ENCODE results near the gene AMN. TPM values are rescaled to one million over a fixed set of nuclear protein-coding genes. Genes with fewer than 3 reads are reported as not detected.

The AMN gene
- total RNA-seq, 2 donors from 2014 or later = 3.2 to 3.9 TPM

- DNase-seq (no peak), ATAC-seq (replicated peaks in 1 of 2) (no peak)
- no peaks in the 10 kb centered on the region for H3K27me3 Mint-ChIP-seq (ENCODE audit: low read depth)
- H3K9me3 Mint-ChIP-seq = no peaks in the 10 kb centered on the region
- no peaks in the 10 kb centered on the region for H3K36me3 Mint-ChIP-seq (ENCODE audit: insufficient read depth in 2 of 2)
- no peak overlapping the region for H3K27ac Mint-ChIP-seq
- H3K4me1 Mint-ChIP-seq (ENCODE audit: low read depth) = peaks cover 9% of the 10 kb centered on the region
- H3K4me3 Mint-ChIP-seq = no peak overlapping the region
Observed at GRCh38 chr14:102942069-102942468, 19.6 kb downstream of the AMN start.

GRCh38 chr14:102943454-102943853, 21.0 kb downstream of the AMN start:
- no peak overlapping the region for H3K27ac Mint-ChIP-seq
- DNase-seq (no peak), ATAC-seq (replicated peaks in 1 of 2) (no peak)
- H3K36me3 Mint-ChIP-seq (ENCODE audit: insufficient read depth in 2 of 2) = no peaks in the 10 kb centered on the region
- H3K27me3 Mint-ChIP-seq (ENCODE audit: low read depth) = no peaks in the 10 kb centered on the region
- H3K4me1 Mint-ChIP-seq (ENCODE audit: low read depth) = peaks cover 17% of the 10 kb centered on the region
- H3K9me3 Mint-ChIP-seq = no peaks in the 10 kb centered on the region
- no peak overlapping the region for H3K4me3 Mint-ChIP-seq

GRCh38 chr14:102943979-102944378, 21.5 kb downstream of the AMN start:
- Mint-ChIP-seq H3K9me3 (no peaks in the 10 kb centered on the region), H3K27ac (no peak overlapping the region), H3K4me3 (no peak overlapping the region), H3K27me3 (ENCODE audit: low read depth) (no peaks in the 10 kb centered on the region), H3K36me3 (ENCODE audit: insufficient read depth in 2 of 2) (no peaks in the 10 kb centered on the region), H3K4me1 (ENCODE audit: low read depth) (peaks cover 21% of the 10 kb centered on the region)
- no peak for ATAC-seq (replicated peaks in 1 of 2)
- no peak for DNase-seq

GRCh38 chr14:102944448-102945330, 22.2 kb downstream of the AMN start:
- Mint-ChIP-seq H3K27me3 (ENCODE audit: low read depth) (no peaks in the 10 kb centered on the region), H3K36me3 (ENCODE audit: insufficient read depth in 2 of 2) (no peaks in the 10 kb centered on the region), H3K9me3 (no peaks in the 10 kb centered on the region), H3K27ac (no peak overlapping the region), H3K4me1 (ENCODE audit: low read depth) (peaks cover 28% of the 10 kb centered on the region), H3K4me3 (no peak overlapping the region)
- no peak for ATAC-seq (replicated peaks in 1 of 2)
- DNase-seq = no peak

- Mint-ChIP-seq H3K27ac (no peak overlapping the region), H3K27me3 (ENCODE audit: low read depth) (no peaks in the 10 kb centered on the region), H3K36me3 (ENCODE audit: insufficient read depth in 2 of 2) (no peaks in the 10 kb centered on the region), H3K4me3 (no peak overlapping the region), H3K9me3 (no peaks in the 10 kb centered on the region), H3K4me1 (ENCODE audit: low read depth) (peaks cover 28% of the 10 kb centered on the region)
- ATAC-seq (replicated peaks in 1 of 2) = no peak
- no peak for DNase-seq
Observed at GRCh38 chr14:102945346-102946130, 23.1 kb downstream of the AMN start.

- Mint-ChIP-seq H3K4me3 (peak overlapping the region; percentile 55 to 56), H3K27ac (peak overlapping the region; percentile 38), H3K36me3 (ENCODE audit: insufficient read depth in 2 of 2) (no peaks in the 10 kb centered on the region), H3K9me3 (no peaks in the 10 kb centered on the region), H3K27me3 (ENCODE audit: low read depth) (no peaks in the 10 kb centered on the region), H3K4me1 (ENCODE audit: low read depth) (peaks cover 28% of the 10 kb centered on the region)
- no peak for DNase-seq
- no peak for ATAC-seq (replicated peaks in 1 of 2)
Observed at GRCh38 chr14:102947321-102948103, 25.0 kb downstream of the AMN start.

- peaks cover 28% of the 10 kb centered on the region for H3K4me1 Mint-ChIP-seq (ENCODE audit: low read depth)
- H3K27me3 Mint-ChIP-seq (ENCODE audit: low read depth) = no peaks in the 10 kb centered on the region
- no peaks in the 10 kb centered on the region for H3K9me3 Mint-ChIP-seq
- no peaks in the 10 kb centered on the region for H3K36me3 Mint-ChIP-seq (ENCODE audit: insufficient read depth in 2 of 2)
- no peak overlapping the region for H3K27ac Mint-ChIP-seq
- peak overlapping the region in 1 of 2 donors; percentile 3 for H3K4me3 Mint-ChIP-seq
- DNase-seq = no peak
- ATAC-seq (replicated peaks in 1 of 2) = no peak
Observed at GRCh38 chr14:102948698-102949061, 26.2 kb downstream of the AMN start.

GRCh38 chr14:102949062-102949800, 26.8 kb downstream of the AMN start:
- H3K27me3 Mint-ChIP-seq (ENCODE audit: low read depth) = no peaks in the 10 kb centered on the region
- H3K27ac Mint-ChIP-seq = peak overlapping the region; percentile 86
- peaks cover 28% of the 10 kb centered on the region for H3K4me1 Mint-ChIP-seq (ENCODE audit: low read depth)
- H3K9me3 Mint-ChIP-seq = no peaks in the 10 kb centered on the region
- H3K36me3 Mint-ChIP-seq (ENCODE audit: insufficient read depth in 2 of 2) = no peaks in the 10 kb centered on the region
- ATAC-seq (replicated peaks in 1 of 2) (peak; percentile 84 to 86), DNase-seq (peak; percentile 41 to 45)
- peak overlapping the region; percentile 3 to 41 for H3K4me3 Mint-ChIP-seq

GRCh38 chr14:102949801-102950451, 27.5 kb downstream of the AMN start:
- H3K27ac Mint-ChIP-seq = no peak overlapping the region
- H3K4me1 Mint-ChIP-seq (ENCODE audit: low read depth) = peaks cover 28% of the 10 kb centered on the region
- H3K36me3 Mint-ChIP-seq (ENCODE audit: insufficient read depth in 2 of 2) = no peaks in the 10 kb centered on the region
- no peaks in the 10 kb centered on the region for H3K9me3 Mint-ChIP-seq
- H3K4me3 Mint-ChIP-seq = no peak overlapping the region
- H3K27me3 Mint-ChIP-seq (ENCODE audit: low read depth) = no peaks in the 10 kb centered on the region
- DNase-seq (no peak), ATAC-seq (replicated peaks in 1 of 2) (no peak)

- no peak for DNase-seq
- Mint-ChIP-seq H3K4me1 (ENCODE audit: low read depth) (peaks cover 28% of the 10 kb centered on the region), H3K27ac (no peak overlapping the region), H3K4me3 (no peak overlapping the region), H3K27me3 (ENCODE audit: low read depth) (no peaks in the 10 kb centered on the region), H3K36me3 (ENCODE audit: insufficient read depth in 2 of 2) (no peaks in the 10 kb centered on the region), H3K9me3 (no peaks in the 10 kb centered on the region)
- ATAC-seq (replicated peaks in 1 of 2) = no peak
Observed at GRCh38 chr14:102951034-102951433, 28.6 kb downstream of the AMN start.

GRCh38 chr14:102951799-102952198, 29.3 kb downstream of the AMN start:
- H3K27ac Mint-ChIP-seq = no peak overlapping the region
- no peaks in the 10 kb centered on the region for H3K27me3 Mint-ChIP-seq (ENCODE audit: low read depth)
- DNase-seq (no peak), ATAC-seq (replicated peaks in 1 of 2) (no peak)
- H3K36me3 Mint-ChIP-seq (ENCODE audit: insufficient read depth in 2 of 2) = no peaks in the 10 kb centered on the region
- peaks cover 22% of the 10 kb centered on the region for H3K4me1 Mint-ChIP-seq (ENCODE audit: low read depth)
- no peak overlapping the region for H3K4me3 Mint-ChIP-seq
- no peaks in the 10 kb centered on the region for H3K9me3 Mint-ChIP-seq

- Mint-ChIP-seq H3K9me3 (no peaks in the 10 kb centered on the region), H3K4me3 (no peak overlapping the region), H3K27me3 (ENCODE audit: low read depth) (no peaks in the 10 kb centered on the region), H3K27ac (no peak overlapping the region), H3K36me3 (ENCODE audit: insufficient read depth in 2 of 2) (no peaks in the 10 kb centered on the region), H3K4me1 (ENCODE audit: low read depth) (peaks cover 18% of the 10 kb centered on the region)
- no peak for DNase-seq
- no peak for ATAC-seq (replicated peaks in 1 of 2)
Observed at GRCh38 chr14:102952276-102952675, 29.8 kb downstream of the AMN start.

Measured in activated T-cell treated with anti-CD3 and anti-CD28 coated beads, Interleukin-2, amount 50 U/mL, for 72 hours (primary cell).